GM18519 (cell line): ENCODE measurements around the gene ARL2.

Experiments
- ATAC-seq: cut with Tn5 transposase; IDR thresholded peaks from one replicate; pipeline ENCODE4 v1.9.1; 2021; ENCODE audit warnings: mild to moderate bottlenecking, moderate library complexity; ENCODE audit not compliant: unreplicated experiment, low FRiP score

The ARL2 gene

GRCh38 chr11:65067446-65067845, 53.5 kb downstream of the ARL2 start:
- ATAC-seq, result no peak

- ATAC-seq, result no peak
These were observed 55.3 kb downstream of the ARL2 start for GRCh38 chr11:65069217-65069616.
